ENCODE results near the gene ZNF181. TPM values are rescaled to one million over a fixed set of nuclear protein-coding genes. Genes with fewer than 3 reads are reported as not detected.
A peak's percentile ranks its signal among the peaks of the same experiment; 100 is the strongest.

Gene ZNF181
- total RNA-seq, 1 experiment from 2014 or later, result 8.2 TPM

GRCh38 chr19:34787059-34787824, 53.2 kb downstream of the ZNF181 start:
- intact Hi-C loops (cut with micrococcal nuclease; ENCODE audit: unreplicated experiment), result no loop called here

DNA sequence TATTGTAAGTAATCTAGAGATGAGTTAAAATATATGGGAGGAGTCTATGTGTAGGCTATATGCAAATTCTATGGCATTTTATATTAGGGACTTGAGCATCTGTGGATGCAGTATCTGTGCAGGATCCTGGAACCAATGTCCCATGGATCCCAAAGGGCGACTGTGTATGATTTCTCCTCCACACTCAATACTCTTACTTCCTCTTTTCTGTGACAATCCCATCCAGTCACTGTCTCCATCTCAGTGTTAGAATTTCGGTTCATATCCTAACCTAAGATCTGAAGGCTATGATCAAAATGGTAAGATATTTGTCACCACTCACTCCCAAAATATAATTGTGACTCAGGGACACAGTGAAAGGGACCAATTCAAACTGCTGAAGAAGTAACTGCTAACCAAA, 54.0 kb downstream of the ZNF181 start:
- intact Hi-C loops (cut with micrococcal nuclease; ENCODE audit: unreplicated experiment), result no loop called here
- Histone ChIP-seq H3K27ac (ENCODE audit: low read depth, low read length, poor library complexity, severe bottlenecking) (no peak overlapping the region), H3K4me3 (ENCODE audit: low read depth, low read length, poor library complexity, severe bottlenecking) (no peak overlapping the region), H3K9me3 (ENCODE audit: low read depth, low read length, poor library complexity, severe bottlenecking) (no peaks in the 10 kb centered on the region), H3K36me3 (ENCODE audit: insufficient read depth, low read length, poor library complexity, severe bottlenecking) (no peaks in the 10 kb centered on the region), H3K4me1 (ENCODE audit: insufficient read depth, low read length, poor library complexity, severe bottlenecking) (no peaks in the 10 kb centered on the region), H3K27me3 (replicated peaks; ENCODE audit: insufficient read depth, low read depth, low read length, poor library complexity) (no peaks in the 10 kb centered on the region)
- ChIA-PET POLR2A (ENCODE audit: low non-redundant PET) (no interaction called here), CTCF (interaction anchor here (0.5 kb wide), 1 partner anchor 41 kb away, joined by 3 read pairs; no protein-coding TSS in a partner anchor)
- DNase-seq (ENCODE audit: low spot score), result no peak
- no TSS peak for BruUV-seq (replicated peaks)
- TF ChIP-seq EZH2 (IDR thresholded peaks at IDR 0.05; ENCODE audit: borderline replicate concordance, low read depth, low read length, poor library complexity, severe bottlenecking), result no peak
- TF ChIP-seq, protein P1, sequence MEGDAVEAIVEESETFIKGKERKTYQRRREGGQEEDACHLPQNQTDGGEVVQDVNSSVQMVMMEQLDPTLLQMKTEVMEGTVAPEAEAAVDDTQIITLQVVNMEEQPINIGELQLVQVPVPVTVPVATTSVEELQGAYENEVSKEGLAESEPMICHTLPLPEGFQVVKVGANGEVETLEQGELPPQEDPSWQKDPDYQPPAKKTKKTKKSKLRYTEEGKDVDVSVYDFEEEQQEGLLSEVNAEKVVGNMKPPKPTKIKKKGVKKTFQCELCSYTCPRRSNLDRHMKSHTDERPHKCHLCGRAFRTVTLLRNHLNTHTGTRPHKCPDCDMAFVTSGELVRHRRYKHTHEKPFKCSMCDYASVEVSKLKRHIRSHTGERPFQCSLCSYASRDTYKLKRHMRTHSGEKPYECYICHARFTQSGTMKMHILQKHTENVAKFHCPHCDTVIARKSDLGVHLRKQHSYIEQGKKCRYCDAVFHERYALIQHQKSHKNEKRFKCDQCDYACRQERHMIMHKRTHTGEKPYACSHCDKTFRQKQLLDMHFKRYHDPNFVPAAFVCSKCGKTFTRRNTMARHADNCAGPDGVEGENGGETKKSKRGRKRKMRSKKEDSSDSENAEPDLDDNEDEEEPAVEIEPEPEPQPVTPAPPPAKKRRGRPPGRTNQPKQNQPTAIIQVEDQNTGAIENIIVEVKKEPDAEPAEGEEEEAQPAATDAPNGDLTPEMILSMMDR (conservative IDR thresholded peaks at IDR 0.05; ENCODE audit: low read depth, low read length), result no peak

More at GRCh38 chr19:34787059-34787824, 53.2 kb downstream of the ZNF181 start:
- H3K27ac ChIP-seq (ENCODE audit: low read depth, low read length, poor library complexity, severe bottlenecking), result no peak overlapping the region
- BruUV-seq (replicated peaks), result no TSS peak
- no peaks in the 10 kb centered on the region for H3K36me3 ChIP-seq (ENCODE audit: insufficient read depth, low read length, poor library complexity, severe bottlenecking)
- H3K9me3 ChIP-seq (ENCODE audit: low read depth, low read length, poor library complexity, severe bottlenecking), result no peaks in the 10 kb centered on the region
- ChIA-PET POLR2A (ENCODE audit: low non-redundant PET) (no interaction called here), CTCF (no interaction called here)
- no peaks in the 10 kb centered on the region for H3K4me1 ChIP-seq (ENCODE audit: insufficient read depth, low read length, poor library complexity, severe bottlenecking)
- DNase-seq (ENCODE audit: low spot score), result no peak
- no peaks in the 10 kb centered on the region for H3K27me3 ChIP-seq (replicated peaks; ENCODE audit: insufficient read depth, low read depth, low read length, poor library complexity)
- no peak for TF ChIP-seq EZH2 (IDR thresholded peaks at IDR 0.05; ENCODE audit: borderline replicate concordance, low read depth, low read length, poor library complexity, severe bottlenecking)
- TF ChIP-seq, protein P1 (conservative IDR thresholded peaks at IDR 0.05; ENCODE audit: low read depth, low read length), result no peak
- no peak overlapping the region for H3K4me3 ChIP-seq (ENCODE audit: low read depth, low read length, poor library complexity, severe bottlenecking)

GRCh38 chr19:34793565-34793964, 59.5 kb downstream of the ZNF181 start:
- Histone ChIP-seq H3K4me3 (ENCODE audit: low read depth, low read length, poor library complexity, severe bottlenecking) (no peak overlapping the region), H3K27ac (ENCODE audit: low read depth, low read length, poor library complexity, severe bottlenecking) (no peak overlapping the region), H3K4me1 (ENCODE audit: insufficient read depth, low read length, poor library complexity, severe bottlenecking) (no peaks in the 10 kb centered on the region), H3K9me3 (ENCODE audit: low read depth, low read length, poor library complexity, severe bottlenecking) (no peaks in the 10 kb centered on the region), H3K27me3 (replicated peaks; ENCODE audit: insufficient read depth, low read depth, low read length, poor library complexity) (no peaks in the 10 kb centered on the region), H3K36me3 (ENCODE audit: insufficient read depth, low read length, poor library complexity, severe bottlenecking) (no peaks in the 10 kb centered on the region)
- DNase-seq (ENCODE audit: low spot score), result peak; percentile 3
- intact Hi-C loops (cut with micrococcal nuclease; ENCODE audit: unreplicated experiment), result no loop called here
- ChIA-PET CTCF (no interaction called here), POLR2A (ENCODE audit: low non-redundant PET) (no interaction called here)
- no peak for TF ChIP-seq EZH2 (IDR thresholded peaks at IDR 0.05; ENCODE audit: borderline replicate concordance, low read depth, low read length, poor library complexity, severe bottlenecking)
- TF ChIP-seq, protein P1 (conservative IDR thresholded peaks at IDR 0.05; ENCODE audit: low read depth, low read length), result no peak
- BruUV-seq (replicated peaks), result no TSS peak
